Esophagus squamous epithelium (tissue), 5 donors: ENCODE data around the gene QKI. TPM values are rescaled to one million over a fixed set of nuclear protein-coding genes. Genes with fewer than 3 reads are reported as not detected.

Experiments used
- DNase-seq: peaks from one replicate; lab custom pipeline; 2025; lab: John Stamatoyannopoulos, UW
- H3K27ac ChIP-seq, 4 donors: fragments of 200-600 bp; sonication (generic); one replicate each; pipeline ENCODE4 v1.5.1; 2016 to 2019; ENCODE audit warnings: mild to moderate bottlenecking in 1 of 4
- H3K27me3 ChIP-seq, 4 donors: fragments of 200-600 bp; sonication (generic); 1 replicate in 3 of 4; 2 replicates in 1 of 4; pipeline versions ENCODE4 v1.5.1 to v1.6.0; 2017 to 2021; ENCODE audit warnings: antibody characterized with exemption in 1 of 4
- H3K36me3 ChIP-seq, 3 donors: fragments of 200-600 bp; sonication (generic); one replicate each; pipeline ENCODE4 v1.5.1; 2016 to 2019
- H3K4me1 ChIP-seq, 3 donors: fragments of 200-600 bp; sonication (generic); one replicate each; pipeline ENCODE4 v1.5.1; 2017 to 2019
- H3K4me3 ChIP-seq, 4 donors: fragments of 200-600 bp; sonication (generic); 1 replicate in 3 of 4; 2 replicates in 1 of 4; pipeline ENCODE4 v1.5.1; 2016 to 2019; ENCODE audit warnings: mild to moderate bottlenecking in 2 of 4, moderate library complexity in 1 of 4
- H3K9me3 ChIP-seq, 3 donors: fragments of 200-600 bp; sonication (generic); one replicate each; pipeline ENCODE4 v1.5.1; 2016 to 2019
- POLR2A ChIP-seq, 4 donors: fragments of 450-650 bp; IDR thresholded peaks; one replicate each; pipeline ENCODE4 v1.6.1; 2017; ENCODE audit warnings: antibody characterized with exemption in 4 of 4, mild to moderate bottlenecking in 4 of 4, moderate library complexity in 3 of 4
- WGBS, 2 donors: methylation state at CpG; one replicate each; pipeline ENCODE4 v1.1.5; 2018; 5-methylcytosine and 5-hydroxymethylcytosine counted together
- intact Hi-C: fragments of 100-400 bp; cut with DNase I; formaldehyde crosslinking; loops from one replicate; pipeline ENCODE4 v1.15.0; 2022
- total RNA-seq, 4 donors: library from RNA; depleted of rRNA; stranded (reverse); fragments of >200 nt; gene quantifications; one replicate each; pipeline ENCODE4 v1.1.0, GENCODE V29; 2016
- TF ChIP-seq, protein P1 (sequence below), 6 experiments: fragments of 450-650 bp in 4 of 6; fragments of 200-600 bp in 2 of 6; sonication (generic) in 2 of 6; IDR thresholded peaks; one replicate each; pipeline ENCODE4 v1.5.1; 2016 to 2019; ENCODE audit warnings: antibody characterized with exemption in 6 of 6, mild to moderate bottlenecking in 4 of 6, moderate library complexity in 4 of 6
- donor health status: DM: yes; HTN: yes; CAD: no.

QKI gene
- total RNA-seq, 4 donors from 2014 or later, result 46.2 to 149 (median 65.4) TPM

DNA sequence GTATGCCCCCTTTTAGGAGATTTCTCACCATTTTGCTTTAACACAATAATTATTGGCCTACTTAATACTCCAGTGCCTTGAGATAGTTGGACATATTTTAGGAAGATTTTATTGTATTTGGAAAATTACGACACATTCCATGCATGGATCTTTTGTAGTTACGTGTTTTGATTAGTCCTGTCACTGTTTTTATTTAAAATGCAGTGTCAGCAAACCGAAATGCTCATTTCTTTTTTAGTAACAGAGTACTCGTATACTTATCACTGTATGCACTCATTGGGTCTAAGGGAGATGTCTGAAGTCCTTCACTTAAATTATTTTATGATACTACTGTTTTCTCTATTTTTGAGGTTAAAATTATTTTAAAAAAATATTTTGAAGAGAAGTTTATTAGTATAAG lies 153.8 kb downstream of the QKI start:
- Histone ChIP-seq H3K27me3 (no peaks in the 10 kb centered on the region), H3K36me3 (peaks cover 0 to 81% (median 3%) of the 10 kb centered on the region in 3 donors), H3K4me1 (no peaks in the 10 kb centered on the region), H3K4me3 (no peak overlapping the region), H3K9me3 (no peaks in the 10 kb centered on the region), H3K27ac (no peak overlapping the region)
- no peak for TF ChIP-seq POLR2A (IDR thresholded peaks at IDR 0.05)
- TF ChIP-seq, protein P1, sequence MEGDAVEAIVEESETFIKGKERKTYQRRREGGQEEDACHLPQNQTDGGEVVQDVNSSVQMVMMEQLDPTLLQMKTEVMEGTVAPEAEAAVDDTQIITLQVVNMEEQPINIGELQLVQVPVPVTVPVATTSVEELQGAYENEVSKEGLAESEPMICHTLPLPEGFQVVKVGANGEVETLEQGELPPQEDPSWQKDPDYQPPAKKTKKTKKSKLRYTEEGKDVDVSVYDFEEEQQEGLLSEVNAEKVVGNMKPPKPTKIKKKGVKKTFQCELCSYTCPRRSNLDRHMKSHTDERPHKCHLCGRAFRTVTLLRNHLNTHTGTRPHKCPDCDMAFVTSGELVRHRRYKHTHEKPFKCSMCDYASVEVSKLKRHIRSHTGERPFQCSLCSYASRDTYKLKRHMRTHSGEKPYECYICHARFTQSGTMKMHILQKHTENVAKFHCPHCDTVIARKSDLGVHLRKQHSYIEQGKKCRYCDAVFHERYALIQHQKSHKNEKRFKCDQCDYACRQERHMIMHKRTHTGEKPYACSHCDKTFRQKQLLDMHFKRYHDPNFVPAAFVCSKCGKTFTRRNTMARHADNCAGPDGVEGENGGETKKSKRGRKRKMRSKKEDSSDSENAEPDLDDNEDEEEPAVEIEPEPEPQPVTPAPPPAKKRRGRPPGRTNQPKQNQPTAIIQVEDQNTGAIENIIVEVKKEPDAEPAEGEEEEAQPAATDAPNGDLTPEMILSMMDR (IDR thresholded peaks at IDR 0.05), result no peak
- 88 to 91% methylated on average over 4 of the region's 4 CpGs for WGBS, 2 donors
- intact Hi-C loops, result no loop called here
- no peak for DNase-seq

DNA sequence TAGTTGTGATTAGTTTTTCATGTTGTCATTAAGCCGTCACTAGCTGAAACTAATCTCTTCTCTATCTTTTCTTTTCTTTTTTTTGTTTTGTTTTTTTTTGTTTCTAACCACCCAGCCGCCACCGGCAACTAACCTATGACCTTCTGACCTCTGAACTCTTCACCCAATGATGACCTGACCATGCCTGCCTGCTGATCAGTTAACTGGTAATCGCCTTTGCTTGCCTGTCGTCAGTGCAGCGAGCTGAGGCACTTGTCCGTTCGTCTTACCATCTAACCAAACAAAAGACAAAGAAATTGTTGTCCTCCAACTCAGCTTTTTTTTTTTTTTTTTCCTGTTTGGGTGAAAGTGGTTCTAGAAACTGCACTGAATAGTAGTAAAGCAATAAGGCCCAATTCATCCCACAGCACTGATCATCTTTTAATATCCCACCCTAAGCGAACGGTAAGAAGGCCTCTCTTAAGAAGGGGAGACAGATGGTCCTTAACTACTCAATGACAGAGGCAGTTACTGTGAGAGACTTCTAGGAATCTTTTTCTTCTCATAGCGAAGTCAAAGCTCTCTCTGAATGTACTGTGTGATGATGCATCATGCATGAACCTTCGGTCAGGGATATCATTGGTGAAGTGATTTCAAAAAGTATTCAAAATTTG lies 156.2 kb downstream of the QKI start:
- no peak for DNase-seq
- Histone ChIP-seq H3K27me3 (no peaks in the 10 kb centered on the region), H3K4me1 (no peaks in the 10 kb centered on the region), H3K27ac (no peak overlapping the region), H3K4me3 (no peak overlapping the region), H3K36me3 (peaks cover 0 to 79% (median 3%) of the 10 kb centered on the region in 3 donors), H3K9me3 (no peaks in the 10 kb centered on the region)
- no peak for TF ChIP-seq POLR2A (IDR thresholded peaks at IDR 0.05)
- TF ChIP-seq, protein P1 (IDR thresholded peaks at IDR 0.05), result no peak
- 90 to 91% methylated on average over 12 of the region's 12 CpGs for WGBS, 2 donors
- intact Hi-C loops, result no loop called here

DNA sequence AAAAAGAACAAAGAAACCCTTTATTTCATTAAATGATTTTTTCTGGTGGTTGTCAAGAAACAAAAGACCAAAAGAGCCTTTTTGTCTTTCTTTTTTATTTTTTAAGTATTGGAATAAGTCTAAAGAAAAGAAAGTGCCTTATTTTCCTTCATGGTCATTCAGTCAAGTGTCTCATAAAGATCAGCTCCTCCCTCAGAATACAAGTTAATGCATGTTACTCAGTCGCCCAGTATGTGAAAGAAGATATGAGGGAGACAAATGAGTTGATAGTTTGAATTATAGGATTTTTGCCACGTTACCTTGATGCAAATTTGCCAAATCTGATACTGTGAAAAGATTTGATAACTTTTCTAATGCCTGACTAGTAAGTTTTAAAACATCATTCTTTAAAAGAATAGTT lies 157.2 kb downstream of the QKI start:
- no peaks in the 10 kb centered on the region for H3K27me3 ChIP-seq
- no peaks in the 10 kb centered on the region for H3K9me3 ChIP-seq
- TF ChIP-seq, protein P1 (IDR thresholded peaks at IDR 0.05), result no peak
- TF ChIP-seq POLR2A (IDR thresholded peaks at IDR 0.05), result no peak
- DNase-seq, result no peak
- WGBS, 2 donors, result 39 to 48% methylated on average over 2 of the region's 2 CpGs
- no peaks in the 10 kb centered on the region for H3K4me1 ChIP-seq
- intact Hi-C loops, result no loop called here
- no peak overlapping the region for H3K27ac ChIP-seq
- H3K36me3 ChIP-seq, result peaks cover 0 to 70% (median 3%) of the 10 kb centered on the region in 3 donors
- no peak overlapping the region for H3K4me3 ChIP-seq

DNA sequence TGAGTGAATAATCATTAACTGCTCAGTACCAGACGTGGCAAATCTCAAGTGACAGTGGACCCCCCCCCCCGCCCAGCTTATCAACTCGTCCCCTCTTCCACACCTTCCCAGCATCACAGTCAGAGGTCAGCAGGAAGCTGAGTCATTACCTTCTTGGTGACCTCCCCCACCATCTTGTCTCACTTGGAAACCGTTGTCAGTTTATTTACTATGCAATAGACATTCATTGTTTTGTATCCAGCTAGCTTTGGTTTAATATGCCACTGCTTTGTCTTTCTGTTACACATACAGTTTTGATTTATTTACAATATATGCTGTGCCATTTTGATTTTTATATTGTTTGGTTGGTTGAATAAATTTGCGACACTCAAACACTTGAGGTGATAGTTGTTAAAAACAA lies 158.1 kb downstream of the QKI start:
- H3K9me3 ChIP-seq, result no peaks in the 10 kb centered on the region
- DNase-seq, result no peak
- no peak overlapping the region for H3K4me3 ChIP-seq
- no peak overlapping the region for H3K27ac ChIP-seq
- TF ChIP-seq POLR2A (IDR thresholded peaks at IDR 0.05), result no peak
- TF ChIP-seq, protein P1 (IDR thresholded peaks at IDR 0.05), result no peak
- peaks cover 0 to 61% (median 3%) of the 10 kb centered on the region in 3 donors for H3K36me3 ChIP-seq
- no peaks in the 10 kb centered on the region for H3K27me3 ChIP-seq
- WGBS, 2 donors, result 61 to 63% methylated on average over 5 of the region's 5 CpGs
- no peaks in the 10 kb centered on the region for H3K4me1 ChIP-seq
- intact Hi-C loops, result no loop called here

DNA sequence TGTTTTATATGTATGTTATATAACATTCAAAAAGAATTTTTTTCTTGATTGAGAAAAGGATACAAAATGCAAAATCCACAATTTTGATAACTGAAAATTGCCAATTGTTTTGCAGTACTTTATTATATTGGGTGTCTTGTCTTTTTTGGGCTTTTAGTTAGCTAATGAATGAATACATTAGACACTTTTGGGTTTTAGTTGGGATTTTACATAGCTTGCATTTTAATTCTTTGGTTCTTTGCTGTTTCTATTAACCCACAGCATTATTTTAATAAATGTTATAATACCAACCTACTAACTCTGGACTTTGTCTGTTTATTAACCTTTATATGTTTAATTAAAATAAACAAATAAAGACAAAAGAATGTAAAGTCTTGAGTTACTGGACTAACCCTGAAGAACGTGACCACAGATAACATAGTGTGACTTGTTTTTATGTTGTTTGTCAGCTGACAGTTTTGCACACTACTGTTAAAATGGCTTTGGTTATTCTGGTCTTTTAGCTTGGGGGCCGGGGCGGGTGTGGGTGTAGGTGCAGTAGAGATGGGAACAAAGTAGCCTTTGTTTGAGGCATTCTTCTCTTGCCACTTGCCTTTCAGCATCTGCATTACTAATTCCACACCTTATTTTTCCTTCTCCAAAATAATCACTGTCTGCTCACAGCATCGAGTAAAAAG lies 159.1 kb downstream of the QKI start:
- no peak overlapping the region for H3K4me3 ChIP-seq
- H3K9me3 ChIP-seq, result no peaks in the 10 kb centered on the region
- WGBS, 2 donors, result 78% methylated on average over 4 of the region's 4 CpGs
- H3K27ac ChIP-seq, result no peak overlapping the region
- intact Hi-C loops, result no loop called here
- H3K27me3 ChIP-seq, result no peaks in the 10 kb centered on the region
- TF ChIP-seq, protein P1 (IDR thresholded peaks at IDR 0.05), result no peak
- no peak for TF ChIP-seq POLR2A (IDR thresholded peaks at IDR 0.05)
- peaks cover 0 to 51% (median 3%) of the 10 kb centered on the region in 3 donors for H3K36me3 ChIP-seq
- no peak for DNase-seq
- H3K4me1 ChIP-seq, result no peaks in the 10 kb centered on the region
